HK-2 (cell line): Measurements from ENCODE around the gene GTF2H3.

Experiments used
- DNase-seq: peaks from one replicate; pipeline ENCODE4 v3.0.0-alpha.2; 2018; ENCODE audit not compliant: unreplicated experiment

GTF2H3 gene

DNA sequence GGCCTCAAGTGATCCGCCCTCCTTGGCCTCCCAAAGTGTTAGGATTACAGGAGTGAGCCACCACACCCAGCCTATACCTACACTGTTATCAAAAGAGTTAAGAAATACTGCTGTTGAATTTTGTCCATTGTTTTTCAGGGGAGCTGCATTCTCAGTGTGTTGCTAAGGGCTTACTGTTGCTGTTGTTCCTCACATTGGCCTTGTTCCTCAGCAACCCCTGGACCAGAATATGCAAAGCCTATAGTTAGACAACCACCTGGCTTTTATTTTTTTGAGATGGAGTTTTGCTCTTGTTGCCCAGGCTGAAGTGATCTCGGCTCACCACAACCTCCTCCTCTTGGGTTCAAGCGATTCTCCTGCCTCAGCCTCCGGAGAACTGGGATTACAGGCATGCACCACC, 73.8 kb downstream of the GTF2H3 start:
- no peak for DNase-seq
